GM18873 (cell line): ENCODE results near the gene GPX6.
"Not testable (repeated sequence)": the region's sequence is repeated elsewhere in the genome, so short reads cannot be mapped to it uniquely, and the experiment has no call there.

ENCODE experiments used
- ATAC-seq: cut with Tn5 transposase; IDR thresholded peaks from one replicate; pipeline ENCODE4 v1.9.1; 2021; ENCODE audit warnings: mild to moderate bottlenecking, moderate library complexity, moderate number of reproducible peaks; ENCODE audit not compliant: unreplicated experiment, low FRiP score

GPX6 gene

GRCh38 chr6:28530777-28531176, 15.2 kb upstream of the GPX6 start:
- ATAC-seq, result no peak

- ATAC-seq, result no peak
Measured at GRCh38 chr6:28525496-28526039, 10.0 kb upstream of the GPX6 start, which contains the start of gene GPX5. Gene GPX5 (plus strand): TSS chr6:28525881. CDS start chr6:28526014, 133 bp downstream.

GRCh38 chr6:28523241-28523622, 7.6 kb upstream of the GPX6 start:
- no peak for ATAC-seq

GRCh38 chr6:28522594-28523240, 7.1 kb upstream of the GPX6 start:
- ATAC-seq, result no peak

GRCh38 chr6:28517964-28518363, 2.4 kb upstream of the GPX6 start:
- no peak for ATAC-seq

GRCh38 chr6:28512387-28512786, 3.2 kb downstream of the GPX6 start:
- ATAC-seq, result not testable (repeated sequence)

- ATAC-seq, result no peak
Measured at GRCh38 chr6:28511628-28512300, 3.8 kb downstream of the GPX6 start.

GRCh38 chr6:28506807-28507475, 8.7 kb downstream of the GPX6 start:
- ATAC-seq, result no peak

GRCh38 chr6:28505733-28506132, 9.9 kb downstream of the GPX6 start:
- ATAC-seq, result no peak

- ATAC-seq, result not testable (repeated sequence)
Measured at GRCh38 chr6:28502709-28503305, 12.8 kb downstream of the GPX6 start.

- ATAC-seq, result not testable (repeated sequence)
Measured at GRCh38 chr6:28502136-28502535, 13.5 kb downstream of the GPX6 start.

- no peak for ATAC-seq
Measured at GRCh38 chr6:28501259-28501658, 14.3 kb downstream of the GPX6 start.

GRCh38 chr6:28497893-28498292, 17.7 kb downstream of the GPX6 start:
- ATAC-seq, result no peak

- ATAC-seq, result no peak
Measured at GRCh38 chr6:28497306-28497705, 18.3 kb downstream of the GPX6 start.

GRCh38 chr6:28496099-28496779, 19.4 kb downstream of the GPX6 start:
- no peak for ATAC-seq

GRCh38 chr6:28491984-28492317, 23.6 kb downstream of the GPX6 start:
- ATAC-seq, result no peak

GRCh38 chr6:28490205-28490890, 25.2 kb downstream of the GPX6 start:
- ATAC-seq, result no peak

GRCh38 chr6:28489366-28490204, 26.0 kb downstream of the GPX6 start:
- no peak for ATAC-seq

GRCh38 chr6:28488916-28489365, 26.7 kb downstream of the GPX6 start:
- ATAC-seq, result no peak
